ENCODE data around the gene FAM186B.

FAM186B gene

GRCh38 chr12:49604856-49605255 lies 583 bp downstream of the FAM186B start:
- ChIA-PET POLR2A (no interaction called here), CTCF (interaction anchor here (1.0 to 6.9 kb wide), 7 partner anchors 10 to 246 kb away, joined by 3 to 42 read pairs (median 5); no protein-coding TSS in a partner anchor)
- no peak for DNase-seq (ENCODE audit: extremely low spot score)
- no peak for TF ChIP-seq CTCF (IDR thresholded peaks at IDR 0.05; ENCODE audit: control extremely low read depth, extremely low read depth, low read depth, missing control alignments)

GRCh38 chr12:49603721-49604120 lies 1.7 kb downstream of the FAM186B start:
- CTCF ChIA-PET: interaction anchor here (0.6 to 6.9 kb wide), 12 partner anchors 10 to 315 kb away, joined by 3 to 42 read pairs (median 4); partner anchors contain the start of gene PRPF40B
- no peak for TF ChIP-seq CTCF (IDR thresholded peaks at IDR 0.05; ENCODE audit: control extremely low read depth, extremely low read depth, low read depth, missing control alignments)
- POLR2A ChIA-PET: no interaction called here
- no peak for DNase-seq (ENCODE audit: extremely low spot score)

- DNase-seq (ENCODE audit: extremely low spot score): no peak
- POLR2A ChIA-PET: no interaction called here
- CTCF ChIA-PET: interaction anchor here (1.3 to 6.9 kb wide), 2 partner anchors 14 to 20 kb away, joined by 3 to 42 read pairs; no protein-coding TSS in a partner anchor
- no peak for TF ChIP-seq CTCF (IDR thresholded peaks at IDR 0.05; ENCODE audit: control extremely low read depth, extremely low read depth, low read depth, missing control alignments)
Measured at GRCh38 chr12:49599961-49600360, 5.5 kb downstream of the FAM186B start.

GRCh38 chr12:49598527-49598926 lies 6.9 kb downstream of the FAM186B start:
- DNase-seq (ENCODE audit: extremely low spot score): no peak
- CTCF ChIA-PET: interaction anchor here (0.7 to 1.2 kb wide), 2 partner anchors 143 to 240 kb away, joined by 3 to 4 read pairs; partner anchors contain the start of gene TMBIM6
- TF ChIP-seq CTCF (IDR thresholded peaks at IDR 0.05; ENCODE audit: control extremely low read depth, extremely low read depth, low read depth, missing control alignments): no peak
- POLR2A ChIA-PET: no interaction called here

GRCh38 chr12:49588721-49589516 lies 16.5 kb downstream of the FAM186B start:
- ChIA-PET CTCF (interaction anchor here (0.9 to 1.9 kb wide), 7 partner anchors 8 to 241 kb away, joined by 3 to 6 read pairs (median 4); partner anchors contain the start of gene PRPF40B), POLR2A (no interaction called here)
- TF ChIP-seq CTCF (IDR thresholded peaks at IDR 0.05; ENCODE audit: control extremely low read depth, extremely low read depth, low read depth, missing control alignments): no peak
- DNase-seq (ENCODE audit: extremely low spot score): no peak

GRCh38 chr12:49588281-49588680 lies 17.2 kb downstream of the FAM186B start:
- ChIA-PET POLR2A (no interaction called here), CTCF (interaction anchor here (1.0 to 1.9 kb wide), 4 partner anchors 16 to 240 kb away, joined by 3 to 6 read pairs (median 4); no protein-coding TSS in a partner anchor)
- no peak for TF ChIP-seq CTCF (IDR thresholded peaks at IDR 0.05; ENCODE audit: control extremely low read depth, extremely low read depth, low read depth, missing control alignments)
- DNase-seq (ENCODE audit: extremely low spot score): no peak
